Neuronal stem cell (in vitro differentiated cells): ENCODE data around the gene AKNAD1.

Experiments
- DNase-seq: peaks from one replicate; pipeline ENCODE4 v3.0.0-alpha.2; 2013; ENCODE audit warnings: low spot score
- H2AFZ ChIP-seq: one replicate; pipeline ENCODE4 v1.6.1; 2013; ENCODE audit warnings: mild to moderate bottlenecking, low read length, inconsistent platforms
- H2AK5ac ChIP-seq: 2 replicates; pipeline ENCODE4 v1.6.1; 2013; ENCODE audit warnings: low read depth, mild to moderate bottlenecking, inconsistent platforms, low read length, moderate library complexity, mixed read lengths
- H2BK120ac ChIP-seq: 2 replicates; pipeline ENCODE4 v1.6.1; 2013; ENCODE audit warnings: low read depth, mild to moderate bottlenecking, inconsistent platforms, low read length, moderate library complexity, mixed read lengths
- H2BK12ac ChIP-seq: one replicate; pipeline ENCODE4 v1.6.1; 2013; ENCODE audit warnings: low read length, inconsistent platforms
- H2BK15ac ChIP-seq: 2 replicates; pipeline ENCODE4 v1.6.1; 2013; ENCODE audit warnings: mild to moderate bottlenecking, low read length, inconsistent platforms, mixed read lengths
- H2BK5ac ChIP-seq: one replicate; pipeline ENCODE4 v1.6.1; 2013; ENCODE audit warnings: inconsistent platforms, mild to moderate bottlenecking, low read length, moderate library complexity
- H3K14ac ChIP-seq: one replicate; pipeline ENCODE4 v1.6.1; 2013; ENCODE audit warnings: low read length, inconsistent platforms
- H3K18ac ChIP-seq: 2 replicates; pipeline ENCODE4 v1.6.1; 2013; ENCODE audit warnings: low read length, inconsistent platforms
- H3K23ac ChIP-seq: 2 replicates; pipeline ENCODE4 v1.6.1; 2013; ENCODE audit warnings: low read depth, mild to moderate bottlenecking, mixed read lengths, low read length, inconsistent platforms; ENCODE audit not compliant: poor library complexity
- H3K27ac ChIP-seq: replicated peaks from 3 replicates; pipeline ENCODE4 v1.5.1; 2013; ENCODE audit warnings: low read length, inconsistent platforms
- H3K27me3 ChIP-seq, 3 experiments: 2 replicates each; pipeline ENCODE4 v1.6.1; 2013; ENCODE audit warnings: low read length in 3 of 3, mild to moderate bottlenecking in 2 of 3, inconsistent platforms in 1 of 3, low read depth in 1 of 3, mixed read lengths in 1 of 3, moderate library complexity in 1 of 3; ENCODE audit not compliant: control insufficient read depth in 3 of 3, insufficient read depth in 3 of 3
- H3K36me3 ChIP-seq, 2 donors: replicated peaks in 1 of 2; 2 replicates each; pipeline ENCODE4 v1.6.1; 2013; ENCODE audit warnings: low read length in 2 of 2; ENCODE audit not compliant: control insufficient read depth in 2 of 2, insufficient read depth in 2 of 2
- H3K4ac ChIP-seq: 2 replicates; pipeline ENCODE4 v1.6.1; 2013; ENCODE audit warnings: inconsistent platforms, mild to moderate bottlenecking, low read length, moderate library complexity
- H3K4me1 ChIP-seq, 2 donors: 1 replicate in 1 of 2; 2 replicates in 1 of 2; pipeline ENCODE4 v1.6.1; 2013; ENCODE audit warnings: low read length in 2 of 2, low read depth in 1 of 2; ENCODE audit not compliant: control insufficient read depth in 2 of 2, insufficient read depth in 1 of 2
- H3K4me2 ChIP-seq: one replicate; pipeline ENCODE4 v1.6.1; 2013; ENCODE audit warnings: mild to moderate bottlenecking, low read length, inconsistent platforms; ENCODE audit not compliant: insufficient read depth, poor library complexity, severe bottlenecking
- H3K4me3 ChIP-seq, 2 donors: 2 replicates each; pipeline ENCODE4 v1.5.1; 2013; ENCODE audit warnings: low read length in 2 of 2, mild to moderate bottlenecking in 2 of 2, inconsistent platforms in 1 of 2, moderate library complexity in 1 of 2
- H3K79me1 ChIP-seq: one replicate; pipeline ENCODE4 v1.6.1; 2013; ENCODE audit warnings: low read depth, mild to moderate bottlenecking, inconsistent platforms, low read length, moderate library complexity
- H3K9ac ChIP-seq: one replicate; pipeline ENCODE4 v1.6.1; 2013; ENCODE audit warnings: mild to moderate bottlenecking, low read depth, low read length, inconsistent platforms; ENCODE audit not compliant: poor library complexity
- H3K9me3 ChIP-seq, 2 donors: replicated peaks in 1 of 2; 2 replicates each; pipeline versions ENCODE3 to v1.6.1; 2013; ENCODE audit warnings: low read length in 2 of 2, mild to moderate bottlenecking in 2 of 2, inconsistent platforms in 1 of 2, low read depth in 1 of 2, mixed read lengths in 1 of 2, moderate library complexity in 1 of 2; ENCODE audit not compliant: control insufficient read depth in 2 of 2, insufficient read depth in 1 of 2
- H4K8ac ChIP-seq: one replicate; pipeline ENCODE4 v1.6.1; 2013; ENCODE audit warnings: low read depth, mild to moderate bottlenecking, inconsistent platforms, low read length, moderate library complexity
- H4K91ac ChIP-seq: one replicate; pipeline ENCODE4 v1.6.1; 2013; ENCODE audit warnings: low read length, low read depth, mild to moderate bottlenecking, inconsistent platforms; ENCODE audit not compliant: poor library complexity
- WGBS, 2 donors: extraction: QIAGEN DNeasy Blood & Tissue Kit; methylation state at CpG; one replicate each; pipeline ENCODE4 v1.1.7; 2013; ENCODE audit warnings: missing lambda C conversion rate in 2 of 2, mixed read lengths in 1 of 2; ENCODE audit not compliant: insufficient read length in 2 of 2, insufficient replicate concordance in 1 of 2; ENCODE audit errors: extremely low coverage in 2 of 2; 5-methylcytosine and 5-hydroxymethylcytosine counted together

Gene AKNAD1

GRCh38 chr1:108852221-108852975 lies 4.5 kb downstream of the AKNAD1 start:
- H3K4me2 ChIP-seq, result no peak overlapping the region
- H3K4me1 ChIP-seq, result peaks cover 0 to 2% of the 10 kb centered on the region in 2 donors
- no peak overlapping the region for H3K23ac ChIP-seq
- no peaks in the 10 kb centered on the region for H3K36me3 ChIP-seq
- H2BK15ac ChIP-seq, result no peak overlapping the region
- H3K18ac ChIP-seq, result no peak overlapping the region
- peaks cover 0 to 2% (median 0%) of the 10 kb centered on the region in 3 experiments for H3K27me3 ChIP-seq
- no peak overlapping the region for H2BK5ac ChIP-seq
- no peaks in the 10 kb centered on the region for H3K79me1 ChIP-seq
- H3K4me3 ChIP-seq, result no peak overlapping the region
- H2AK5ac ChIP-seq, result no peak overlapping the region
- H4K91ac ChIP-seq, result no peak overlapping the region
- no peaks in the 10 kb centered on the region for H3K9me3 ChIP-seq
- no CpG with 5 or more reads among the region's 7 CpGs for WGBS, 2 donors
- no peak overlapping the region for H3K27ac ChIP-seq
- H3K9ac ChIP-seq, result no peak overlapping the region
- no peak overlapping the region for H2BK120ac ChIP-seq
- H3K4ac ChIP-seq, result no peak overlapping the region
- H2AFZ ChIP-seq, result peak overlapping the region; percentile 52
- DNase-seq, result no peak
- H2BK12ac ChIP-seq, result no peak overlapping the region
- no peak overlapping the region for H4K8ac ChIP-seq
- no peak overlapping the region for H3K14ac ChIP-seq

DNA sequence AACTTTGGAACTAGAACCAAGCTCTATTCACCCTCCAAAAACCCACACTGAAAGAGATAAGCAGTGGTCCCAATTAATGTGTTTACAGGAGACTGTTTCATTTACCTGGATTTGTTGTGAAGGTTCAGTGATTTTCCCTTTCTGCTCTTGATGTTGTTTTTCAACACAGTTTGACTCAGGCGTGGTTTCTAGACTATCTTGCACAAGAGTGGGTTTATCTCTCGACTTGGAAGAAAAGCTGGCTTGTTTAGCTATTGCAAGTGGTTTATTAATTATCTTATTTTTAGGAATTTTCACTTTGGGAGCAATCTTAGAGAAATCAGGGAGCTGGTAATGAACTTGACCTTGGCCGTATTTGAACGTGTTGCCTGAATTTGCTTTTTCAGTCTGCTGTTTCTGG lies 5.3 kb downstream of the AKNAD1 start:
- H2AFZ ChIP-seq, result no peak overlapping the region
- WGBS, 2 donors, result no CpG with 5 or more reads among the region's 4 CpGs

DNA sequence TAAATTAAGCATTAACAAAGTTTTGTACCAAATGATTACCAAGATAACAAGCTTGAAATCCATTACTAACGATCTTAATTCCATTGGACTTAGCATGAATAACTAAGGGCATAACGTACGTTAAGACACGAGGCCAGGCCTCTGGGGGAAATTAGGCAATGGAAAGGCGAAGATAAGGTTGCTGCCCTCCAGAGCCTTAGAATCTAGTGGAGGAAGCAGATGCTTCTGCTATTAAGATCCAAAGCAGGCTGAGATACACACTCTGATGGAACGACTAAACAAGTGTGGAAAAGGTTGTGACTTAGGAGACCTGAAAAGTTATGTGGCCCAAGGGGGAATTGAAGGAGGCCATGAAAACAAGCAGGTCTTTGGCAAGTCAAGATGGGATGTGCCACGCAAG lies 6.0 kb downstream of the AKNAD1 start:
- Histone ChIP-seq H2BK12ac (no peak overlapping the region), H3K18ac (no peak overlapping the region), H3K23ac (no peak overlapping the region), H3K9me3 (no peaks in the 10 kb centered on the region), H3K9ac (no peak overlapping the region), H2BK120ac (no peak overlapping the region), H3K27me3 (peaks cover 0 to 2% (median 0%) of the 10 kb centered on the region in 3 experiments), H3K79me1 (no peaks in the 10 kb centered on the region), H3K27ac (no peak overlapping the region), H3K36me3 (no peaks in the 10 kb centered on the region), H3K14ac (no peak overlapping the region), H3K4me2 (no peak overlapping the region), H2BK15ac (no peak overlapping the region), H2AFZ (no peak overlapping the region), H4K91ac (no peak overlapping the region), H2BK5ac (no peak overlapping the region), H3K4me1 (peaks cover 0 to 2% of the 10 kb centered on the region in 2 donors), H3K4ac (no peak overlapping the region), H2AK5ac (no peak overlapping the region), H3K4me3 (no peak overlapping the region), H4K8ac (no peak overlapping the region)
- no CpG with 5 or more reads among the region's 7 CpGs for WGBS, 2 donors
- DNase-seq, result no peak

More for the DNA sequence above, 5.3 kb downstream of the AKNAD1 start:
- H3K27me3 ChIP-seq, result peaks cover 0 to 2% (median 0%) of the 10 kb centered on the region in 3 experiments
- peaks cover 0 to 2% of the 10 kb centered on the region in 2 donors for H3K4me1 ChIP-seq
- H2BK5ac ChIP-seq, result no peak overlapping the region
- no peak overlapping the region for H3K27ac ChIP-seq
- no peak overlapping the region for H2BK12ac ChIP-seq
- no peak overlapping the region for H3K4me3 ChIP-seq
- no peak overlapping the region for H3K18ac ChIP-seq
- no peaks in the 10 kb centered on the region for H3K79me1 ChIP-seq
- H3K9ac ChIP-seq, result no peak overlapping the region
- H3K4ac ChIP-seq, result no peak overlapping the region
- H3K9me3 ChIP-seq, result no peaks in the 10 kb centered on the region
- no peak overlapping the region for H2AK5ac ChIP-seq
- no peak overlapping the region for H4K91ac ChIP-seq
- no peak overlapping the region for H3K14ac ChIP-seq
- no peak overlapping the region for H2BK120ac ChIP-seq
- H3K23ac ChIP-seq, result no peak overlapping the region
- DNase-seq, result no peak
- H2BK15ac ChIP-seq, result no peak overlapping the region
- no peak overlapping the region for H3K4me2 ChIP-seq
- no peak overlapping the region for H4K8ac ChIP-seq
- no peaks in the 10 kb centered on the region for H3K36me3 ChIP-seq

GRCh38 chr1:108848806-108849205 lies 8.1 kb downstream of the AKNAD1 start:
- H4K91ac ChIP-seq, result no peak overlapping the region
- no peak overlapping the region for H2BK120ac ChIP-seq
- H3K27ac ChIP-seq, result no peak overlapping the region
- no peak overlapping the region for H2BK15ac ChIP-seq
- no peak overlapping the region for H3K9ac ChIP-seq
- H3K18ac ChIP-seq, result no peak overlapping the region
- no peak overlapping the region for H3K23ac ChIP-seq
- no peak overlapping the region for H3K14ac ChIP-seq
- no peak overlapping the region for H2AFZ ChIP-seq
- no peak overlapping the region for H2AK5ac ChIP-seq
- no peak overlapping the region for H3K4ac ChIP-seq
- peaks cover 2% of the 10 kb centered on the region in 2 donors for H3K4me1 ChIP-seq
- H2BK12ac ChIP-seq, result no peak overlapping the region
- no peak overlapping the region for H2BK5ac ChIP-seq
- H3K27me3 ChIP-seq, result peaks cover 0 to 2% (median 0%) of the 10 kb centered on the region in 3 experiments
- H3K9me3 ChIP-seq, result no peaks in the 10 kb centered on the region
- no peak for DNase-seq
- H3K79me1 ChIP-seq, result no peaks in the 10 kb centered on the region
- H3K36me3 ChIP-seq, result no peaks in the 10 kb centered on the region
- H3K4me3 ChIP-seq, result no peak overlapping the region
- H3K4me2 ChIP-seq, result no peak overlapping the region
- H4K8ac ChIP-seq, result no peak overlapping the region
